Smooth muscle cell (in vitro differentiated cells): ENCODE measurements around the gene TULP1. TPM values are rescaled to one million over a fixed set of nuclear protein-coding genes. Genes with fewer than 3 reads are reported as not detected.

Experiments used
- DNase-seq: peaks from one replicate; lab custom pipeline; 2025; ENCODE audit not compliant: unreplicated experiment; lab: John Stamatoyannopoulos, UW
- H2AFZ ChIP-seq: fragments of 200-600 bp; sonication (generic); 2 replicates; pipeline ENCODE4 v1.6.0; 2016; ENCODE audit warnings: antibody characterized with exemption, low read depth, mild to moderate bottlenecking
- H3F3A ChIP-seq: fragments of 200-600 bp; sonication (generic); 2 replicates; pipeline ENCODE4 v1.6.0; 2017; ENCODE audit warnings: antibody characterized with exemption, low read depth
- H3K27ac ChIP-seq: fragments of 200-600 bp; sonication (generic); 2 replicates; pipeline ENCODE4 v1.5.1; 2016; ENCODE audit warnings: low read depth, mild to moderate bottlenecking
- H3K27me3 ChIP-seq: fragments of 200-600 bp; sonication (generic); 2 replicates; pipeline ENCODE4 v1.6.1; 2016; ENCODE audit warnings: low read depth, mild to moderate bottlenecking
- H3K36me3 ChIP-seq: fragments of 200-600 bp; sonication (generic); 2 replicates; pipeline ENCODE4 v1.5.1; 2016; ENCODE audit warnings: low read depth
- H3K4me1 ChIP-seq: fragments of 200-600 bp; sonication (generic); 2 replicates; pipeline ENCODE4 v1.5.1; 2016; ENCODE audit warnings: low read depth
- H3K4me2 ChIP-seq: fragments of 200-600 bp; sonication (generic); 2 replicates; pipeline ENCODE4 v1.6.0; 2016; ENCODE audit warnings: mild to moderate bottlenecking
- H3K4me3 ChIP-seq: fragments of 200-600 bp; sonication (generic); 2 replicates; pipeline ENCODE4 v1.5.1; 2016; ENCODE audit warnings: mild to moderate bottlenecking
- H3K79me2 ChIP-seq: fragments of 200-600 bp; sonication (generic); 2 replicates; pipeline ENCODE4 v1.6.0; 2016; ENCODE audit warnings: low read depth, mild to moderate bottlenecking
- H3K9ac ChIP-seq: fragments of 200-600 bp; sonication (generic); 2 replicates; pipeline ENCODE4 v1.6.0; 2016; ENCODE audit warnings: low read depth
- H3K9me3 ChIP-seq: fragments of 200-600 bp; sonication (generic); replicated peaks from 2 replicates; pipeline ENCODE4 v1.5.1; 2016; ENCODE audit warnings: low read depth
- H4K20me1 ChIP-seq: fragments of 200-600 bp; sonication (generic); 2 replicates; pipeline ENCODE4 v1.6.0; 2016; ENCODE audit warnings: low read depth
- CTCF ChIP-seq: fragments of 200-600 bp; sonication (generic); IDR thresholded peaks from 2 replicates; pipeline ENCODE4 v1.5.1; 2017; ENCODE audit warnings: borderline replicate concordance, mild to moderate bottlenecking, antibody characterized with exemption; ENCODE audit not compliant: insufficient read depth, poor library complexity, severe bottlenecking
- WGBS: methylation state at CpG from one replicate; pipeline ENCODE4 v1.1.7; 2016; ENCODE audit warnings: low lambda C conversion rate; 5-methylcytosine and 5-hydroxymethylcytosine counted together
- polyA plus RNA-seq: library from polyadenylated mRNA; unstranded; fragments of >200 nt; fragmentation: Nextera tagmentation; extraction: Ambion mirVana; gene quantifications from 2 replicates; pipeline ENCODE4 v1.2.1, GENCODE V29; 2016
- total RNA-seq: library from RNA; depleted of rRNA; stranded (reverse); fragments of >200 nt; gene quantifications from 2 replicates; pipeline ENCODE4 v1.2.3, GENCODE V29; 2014

TULP1 gene
- total and polyA plus RNA-seq, 2 experiments from 2014 or later = 0.26 to 0.31 TPM

- no peak for DNase-seq
- Histone ChIP-seq H3K27ac (no peak overlapping the region), H3K79me2 (no peaks in the 10 kb centered on the region), H3K9ac (no peak overlapping the region), H2AFZ (no peak overlapping the region), H3K4me1 (no peaks in the 10 kb centered on the region), H4K20me1 (no peaks in the 10 kb centered on the region), H3K36me3 (no peaks in the 10 kb centered on the region), H3K4me2 (no peak overlapping the region), H3K27me3 (no peaks in the 10 kb centered on the region), H3K9me3 (no peaks in the 10 kb centered on the region), H3K4me3 (no peak overlapping the region), H3F3A (no peaks in the 10 kb centered on the region)
- 90% methylated on average over 6 of the region's 6 CpGs for WGBS
- TF ChIP-seq CTCF = no peak
Measured at GRCh38 chr6:35557239-35557638, 44.5 kb upstream of the TULP1 start.

- H3K79me2 ChIP-seq = no peaks in the 10 kb centered on the region
- H3K4me2 ChIP-seq = no peak overlapping the region
- WGBS = 98% methylated on average over 4 of the region's 4 CpGs
- no peaks in the 10 kb centered on the region for H3F3A ChIP-seq
- no peak overlapping the region for H3K27ac ChIP-seq
- H3K36me3 ChIP-seq = no peaks in the 10 kb centered on the region
- no peak overlapping the region for H3K4me3 ChIP-seq
- no peak for TF ChIP-seq CTCF
- H4K20me1 ChIP-seq = no peaks in the 10 kb centered on the region
- H3K27me3 ChIP-seq = no peaks in the 10 kb centered on the region
- H3K9ac ChIP-seq = no peak overlapping the region
- H2AFZ ChIP-seq = no peak overlapping the region
- no peak for DNase-seq
- no peaks in the 10 kb centered on the region for H3K4me1 ChIP-seq
- H3K9me3 ChIP-seq = no peaks in the 10 kb centered on the region
Measured at GRCh38 chr6:35554811-35555210, 42.1 kb upstream of the TULP1 start.

GRCh38 chr6:35553315-35553714 lies 40.6 kb upstream of the TULP1 start:
- Histone ChIP-seq H3K9ac (no peak overlapping the region), H3K27ac (no peak overlapping the region), H3K4me2 (no peak overlapping the region), H3K4me3 (no peak overlapping the region), H3K9me3 (no peaks in the 10 kb centered on the region), H2AFZ (no peak overlapping the region), H3K36me3 (no peaks in the 10 kb centered on the region), H4K20me1 (no peaks in the 10 kb centered on the region), H3K27me3 (no peaks in the 10 kb centered on the region), H3K4me1 (no peaks in the 10 kb centered on the region), H3F3A (no peaks in the 10 kb centered on the region), H3K79me2 (no peaks in the 10 kb centered on the region)
- WGBS = 94% methylated on average over 6 of the region's 6 CpGs
- DNase-seq = no peak
- no peak for TF ChIP-seq CTCF

GRCh38 chr6:35552285-35552917 lies 39.7 kb upstream of the TULP1 start:
- Histone ChIP-seq H3F3A (no peaks in the 10 kb centered on the region), H3K27me3 (no peaks in the 10 kb centered on the region), H3K36me3 (no peaks in the 10 kb centered on the region), H3K4me3 (no peak overlapping the region), H3K79me2 (no peaks in the 10 kb centered on the region), H3K27ac (no peak overlapping the region), H4K20me1 (no peaks in the 10 kb centered on the region), H3K9ac (no peak overlapping the region), H3K9me3 (no peaks in the 10 kb centered on the region), H3K4me1 (no peaks in the 10 kb centered on the region), H3K4me2 (no peak overlapping the region), H2AFZ (no peak overlapping the region)
- WGBS = 68% methylated on average over 5 of the region's 5 CpGs
- DNase-seq = no peak
- TF ChIP-seq CTCF = peak; percentile 51
